IgD-negative memory B cell (primary cell): ENCODE measurements around the gene PRKAR2B. TPM values are rescaled to one million over a fixed set of nuclear protein-coding genes. Genes with fewer than 3 reads are reported as not detected.
"Not testable (repeated sequence)": the region's sequence is repeated elsewhere in the genome, so short reads cannot be mapped to it uniquely, and the experiment has no call there.

ENCODE experiments used
- H3K27ac Mint-ChIP-seq, 3 donors: one replicate each; pipeline ENCODE4 v1.8.0; 2020 to 2022; ENCODE audit warnings: mild to moderate bottlenecking in 3 of 3, mixed read lengths in 3 of 3, moderate library complexity in 1 of 3
- H3K27me3 Mint-ChIP-seq: one replicate; pipeline ENCODE4 v1.8.0; 2021; ENCODE audit warnings: mixed read lengths
- H3K36me3 Mint-ChIP-seq: one replicate; pipeline ENCODE4 v1.8.0; 2020; ENCODE audit warnings: mild to moderate bottlenecking, mixed read lengths
- H3K4me1 Mint-ChIP-seq, 3 donors: one replicate each; pipeline ENCODE4 v1.8.0; 2020 to 2022; ENCODE audit warnings: mixed read lengths in 3 of 3, mild to moderate bottlenecking in 1 of 3
- H3K4me3 Mint-ChIP-seq, 4 donors: one replicate each; pipeline ENCODE4 v1.8.0; 2020 to 2022; ENCODE audit warnings: mild to moderate bottlenecking in 4 of 4, mixed read lengths in 4 of 4, moderate library complexity in 3 of 4
- H3K9me3 Mint-ChIP-seq, 3 donors: one replicate each; pipeline ENCODE4 v1.8.0; 2020 to 2021; ENCODE audit warnings: mixed read lengths in 3 of 3, mild to moderate bottlenecking in 1 of 3
- polyA plus RNA-seq: library from polyadenylated mRNA; unstranded; fragments of 300-500 nt; fragmentation: Illumina TruSeq; gene quantifications from one replicate; pipeline ENCODE4 v1.2.3, GENCODE V29; 2021

The PRKAR2B gene
- polyA plus RNA-seq, 1 donor from 2014 or later = 1.1 TPM

DNA sequence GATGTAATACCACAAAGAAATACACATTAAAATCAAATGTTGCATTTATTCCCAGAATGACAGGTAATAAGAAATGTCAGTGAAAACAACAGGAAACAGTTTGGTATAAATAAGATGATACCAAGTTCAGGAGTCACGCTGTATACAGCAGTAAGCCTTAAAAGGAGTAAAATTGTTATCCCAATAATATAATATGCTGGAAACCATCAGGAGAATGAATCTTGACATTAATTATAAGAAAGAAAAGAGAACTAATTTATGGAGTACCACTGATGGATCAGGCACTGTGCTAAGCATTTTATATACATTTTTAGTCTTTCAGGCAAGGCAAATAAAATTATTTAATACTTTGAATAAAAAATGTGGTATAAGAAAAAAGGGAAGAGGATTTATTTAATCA lies 27.6 kb downstream of the PRKAR2B start:
- Mint-ChIP-seq H3K27ac (no peak overlapping the region), H3K4me1 (no peaks in the 10 kb centered on the region), H3K36me3 (peaks cover 3% of the 10 kb centered on the region), H3K4me3 (no peak overlapping the region), H3K9me3 (no peaks in the 10 kb centered on the region), H3K27me3 (no peaks in the 10 kb centered on the region)

DNA sequence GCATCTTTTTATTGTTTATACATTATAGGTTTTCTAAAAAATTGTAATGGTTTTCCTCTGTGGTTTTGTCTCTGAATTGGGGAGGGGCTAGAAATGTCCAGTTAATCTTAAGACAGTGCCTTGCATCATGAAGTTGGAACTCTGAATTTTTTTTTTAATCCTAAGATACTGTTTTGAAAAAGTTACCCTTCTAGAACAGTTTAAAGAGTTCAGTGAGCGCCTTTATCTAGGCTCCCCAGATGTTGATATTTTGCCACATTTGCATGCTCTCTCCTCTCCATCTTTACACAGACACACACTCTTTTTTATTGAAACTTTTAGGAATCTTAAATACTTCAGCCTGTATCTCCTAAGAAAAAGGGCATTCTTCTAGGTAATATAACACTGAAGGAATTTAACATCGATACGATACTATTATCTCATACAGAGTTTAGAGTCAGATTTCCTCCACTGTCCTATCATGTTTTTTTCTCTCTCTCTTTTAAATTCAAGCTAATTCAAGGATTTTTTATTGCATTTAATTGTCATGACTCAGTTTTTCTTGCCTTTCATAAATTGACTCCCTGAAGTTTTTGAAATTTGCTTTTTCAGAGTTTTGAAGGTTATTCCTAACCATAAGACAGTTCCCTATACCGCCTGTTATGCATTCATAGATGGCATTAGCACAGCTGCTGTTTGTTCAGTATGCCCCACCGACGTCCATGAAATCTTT lies 31.5 kb downstream of the PRKAR2B start:
- Mint-ChIP-seq H3K27ac (no peak overlapping the region), H3K4me1 (no peaks in the 10 kb centered on the region), H3K9me3 (no peaks in the 10 kb centered on the region), H3K4me3 (no peak overlapping the region), H3K36me3 (no peaks in the 10 kb centered on the region), H3K27me3 (no peaks in the 10 kb centered on the region)

DNA sequence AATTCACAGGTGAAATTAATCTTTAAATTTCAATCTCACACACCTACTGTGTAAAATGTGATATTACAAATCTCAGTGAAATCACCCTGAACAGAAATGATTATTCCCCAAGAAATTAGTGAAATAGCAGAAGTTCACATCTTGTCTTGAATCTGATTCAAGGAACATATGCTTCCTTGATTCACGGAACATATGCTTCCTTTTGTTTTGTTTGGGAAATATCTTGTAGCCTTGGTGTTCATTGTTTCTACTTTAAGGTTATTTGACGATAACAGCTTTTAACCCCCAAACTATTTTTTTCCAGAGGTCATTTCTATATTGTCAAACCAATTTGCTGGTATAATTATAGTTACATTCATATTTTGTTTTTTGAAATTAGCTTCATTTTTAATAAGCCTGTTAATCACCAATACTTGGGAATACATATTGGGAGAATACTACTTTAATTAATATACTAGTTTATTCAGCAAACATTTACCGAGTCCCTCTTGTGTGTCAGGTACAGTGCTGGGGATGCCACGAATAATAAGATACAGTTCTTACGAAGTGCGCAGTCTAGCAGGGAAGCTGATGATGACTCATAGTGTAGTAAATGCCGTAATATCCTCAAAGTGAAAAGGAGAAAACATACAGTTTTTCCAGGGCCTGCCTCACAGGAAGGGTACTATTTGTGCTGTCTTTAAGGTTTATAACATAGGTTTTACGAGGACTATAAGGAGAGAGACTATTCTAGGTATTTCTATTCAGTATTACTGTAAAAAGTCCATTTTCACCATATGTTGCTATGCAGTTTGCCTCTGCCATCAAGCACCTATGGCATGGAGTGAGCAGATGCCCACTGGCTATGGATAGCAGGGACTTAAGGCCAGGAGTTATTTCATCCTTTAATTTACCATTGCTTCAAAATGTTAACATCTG lies 32.5 kb downstream of the PRKAR2B start:
- H3K36me3 Mint-ChIP-seq = no peaks in the 10 kb centered on the region
- H3K4me1 Mint-ChIP-seq = no peaks in the 10 kb centered on the region
- H3K27ac Mint-ChIP-seq = no peak overlapping the region
- H3K4me3 Mint-ChIP-seq = no peak overlapping the region
- H3K27me3 Mint-ChIP-seq = no peaks in the 10 kb centered on the region
- H3K9me3 Mint-ChIP-seq = no peaks in the 10 kb centered on the region

DNA sequence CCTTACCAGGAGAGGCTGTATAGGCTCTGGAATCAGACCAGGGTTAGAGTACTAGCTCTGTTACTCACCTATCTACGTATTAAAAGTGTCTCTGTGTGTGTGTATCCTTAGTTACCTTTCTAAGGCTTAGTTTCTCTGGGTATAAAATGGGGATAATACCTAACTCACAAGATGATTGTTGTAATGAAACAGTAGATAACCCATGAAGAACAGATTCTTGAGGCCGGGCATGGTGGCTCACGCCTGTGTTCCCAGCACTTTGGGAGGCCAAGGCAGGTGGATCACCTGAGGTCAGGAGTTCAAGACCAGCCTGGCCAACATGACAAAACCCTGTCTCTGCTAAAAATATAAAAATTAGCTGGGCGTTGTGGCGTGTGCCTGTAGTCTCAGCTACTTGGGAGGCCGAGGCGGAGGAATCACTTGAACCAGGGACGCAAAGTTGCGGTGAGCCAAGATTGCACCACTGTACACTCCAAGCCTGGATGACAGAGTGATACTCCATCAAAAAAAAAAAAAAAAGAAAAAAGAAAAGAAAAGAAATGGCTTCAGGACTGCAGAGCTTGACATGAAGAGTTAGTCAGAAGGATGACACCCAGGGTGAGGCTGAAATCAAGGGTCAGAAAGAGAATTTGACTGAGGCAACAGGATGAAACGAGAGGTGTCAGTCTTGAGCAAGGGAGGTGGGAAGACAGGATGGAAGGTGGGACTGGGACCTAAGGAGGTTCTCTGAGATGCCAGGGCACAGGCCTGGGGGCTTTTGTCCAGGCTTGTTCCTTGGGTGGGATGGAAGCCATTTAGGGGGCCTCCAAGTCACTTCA lies 33.4 kb downstream of the PRKAR2B start:
- H3K27me3 Mint-ChIP-seq = no peaks in the 10 kb centered on the region
- H3K4me1 Mint-ChIP-seq = no peaks in the 10 kb centered on the region
- no peak overlapping the region for H3K27ac Mint-ChIP-seq
- H3K36me3 Mint-ChIP-seq = no peaks in the 10 kb centered on the region
- no peak overlapping the region for H3K4me3 Mint-ChIP-seq
- no peaks in the 10 kb centered on the region for H3K9me3 Mint-ChIP-seq

DNA sequence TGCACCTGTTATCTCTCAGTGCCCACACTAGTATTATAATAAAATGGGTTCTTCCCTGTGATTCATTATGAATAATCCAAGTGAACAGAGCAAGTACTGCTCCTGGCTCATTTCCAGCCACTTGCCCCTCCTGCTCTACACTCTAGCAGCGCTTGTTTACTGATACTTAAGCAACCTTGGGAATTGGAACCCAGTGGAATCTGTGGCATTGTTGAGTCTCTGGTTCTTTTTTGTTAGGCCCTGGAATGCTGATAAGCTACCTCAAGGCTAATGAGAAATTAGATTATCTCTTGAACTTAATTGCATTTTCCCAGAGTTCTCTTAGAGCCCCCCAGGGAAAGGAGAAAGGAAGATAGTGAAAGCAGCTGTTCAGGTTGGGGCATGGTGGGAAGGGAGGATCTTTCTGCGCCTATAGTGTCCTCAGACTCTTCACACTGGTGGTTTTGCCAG lies 34.0 kb downstream of the PRKAR2B start:
- no peaks in the 10 kb centered on the region for H3K9me3 Mint-ChIP-seq
- H3K4me3 Mint-ChIP-seq = no peak overlapping the region
- no peaks in the 10 kb centered on the region for H3K27me3 Mint-ChIP-seq
- H3K4me1 Mint-ChIP-seq = no peaks in the 10 kb centered on the region
- no peak overlapping the region for H3K27ac Mint-ChIP-seq
- no peaks in the 10 kb centered on the region for H3K36me3 Mint-ChIP-seq

DNA sequence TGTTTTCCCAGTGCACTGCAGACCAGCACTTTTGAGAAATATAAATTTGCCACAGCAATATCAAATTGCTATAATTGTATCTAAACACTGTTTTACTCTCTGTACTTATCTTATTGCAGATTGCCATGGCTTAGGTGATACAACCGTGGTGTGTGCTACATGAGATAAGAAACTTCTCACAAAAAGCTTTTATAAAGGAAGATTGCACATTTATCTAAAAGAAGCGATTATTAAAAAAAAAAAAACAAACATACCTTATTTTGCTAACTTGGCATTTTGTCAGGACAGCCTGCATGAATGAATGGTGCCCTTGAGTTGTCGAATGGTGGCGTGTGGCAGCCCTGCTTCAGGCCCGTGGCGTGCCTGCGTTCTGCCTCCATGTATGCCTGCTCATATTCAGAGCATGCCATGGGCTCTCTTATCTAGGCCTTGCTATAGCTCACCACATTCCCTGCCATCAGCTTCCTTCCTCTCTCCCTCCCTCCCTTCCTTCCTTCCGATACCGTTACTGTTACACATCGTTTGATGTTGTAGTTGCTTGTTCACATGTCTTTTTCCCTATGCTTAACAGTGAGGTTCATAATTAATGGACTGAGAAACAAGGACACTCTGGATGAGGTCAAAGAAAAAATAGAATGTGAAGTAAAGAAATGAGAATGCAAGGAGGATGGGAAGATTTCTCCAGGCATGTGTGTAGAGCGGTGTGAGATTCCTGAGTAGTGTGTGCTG lies 34.9 kb downstream of the PRKAR2B start:
- no peak overlapping the region for H3K27ac Mint-ChIP-seq
- no peaks in the 10 kb centered on the region for H3K36me3 Mint-ChIP-seq
- no peaks in the 10 kb centered on the region for H3K9me3 Mint-ChIP-seq
- H3K4me1 Mint-ChIP-seq = no peaks in the 10 kb centered on the region
- H3K27me3 Mint-ChIP-seq = no peaks in the 10 kb centered on the region
- H3K4me3 Mint-ChIP-seq = no peak overlapping the region

DNA sequence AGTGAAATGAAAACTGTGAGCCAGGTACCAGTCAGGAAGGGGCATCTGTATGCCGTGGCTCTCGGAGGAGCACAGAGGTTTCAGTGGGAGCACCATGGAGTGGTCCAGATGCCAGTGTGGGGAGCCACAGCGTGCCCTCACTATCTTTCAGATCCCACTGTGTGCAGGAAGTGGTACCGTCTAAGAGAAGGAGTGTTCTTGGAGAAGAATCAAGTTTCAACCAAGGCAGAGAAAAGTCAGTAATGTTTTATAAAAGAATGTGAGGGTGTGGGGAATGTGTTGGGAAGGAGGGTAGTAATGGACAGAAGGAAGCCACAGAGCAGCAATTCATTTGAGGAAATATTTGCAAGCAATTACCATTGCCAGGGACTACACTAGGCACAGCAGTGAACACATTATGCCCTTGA lies 35.6 kb downstream of the PRKAR2B start:
- H3K4me1 Mint-ChIP-seq = no peaks in the 10 kb centered on the region
- H3K9me3 Mint-ChIP-seq = no peaks in the 10 kb centered on the region
- no peak overlapping the region for H3K4me3 Mint-ChIP-seq
- H3K36me3 Mint-ChIP-seq = no peaks in the 10 kb centered on the region
- no peaks in the 10 kb centered on the region for H3K27me3 Mint-ChIP-seq
- H3K27ac Mint-ChIP-seq = no peak overlapping the region

DNA sequence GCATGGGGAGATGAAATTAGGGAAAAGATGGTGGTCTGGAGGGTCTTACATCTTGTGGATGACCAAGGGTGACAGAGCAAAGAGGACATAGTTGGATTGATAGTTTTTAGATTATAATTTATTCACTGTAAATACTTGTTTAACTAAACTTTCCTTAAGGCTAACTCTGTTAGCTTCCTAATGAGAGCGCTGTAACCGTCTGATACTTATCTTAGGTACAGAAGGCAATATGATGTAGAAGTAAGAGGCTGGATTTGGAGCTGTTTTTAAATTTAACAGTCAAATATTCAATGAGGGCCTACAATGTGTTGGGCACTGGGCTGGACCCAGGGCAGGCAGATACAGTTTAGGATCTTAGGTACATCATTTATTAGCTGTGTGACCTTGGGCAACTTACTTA lies 36.0 kb downstream of the PRKAR2B start:
- Mint-ChIP-seq H3K27me3 (no peaks in the 10 kb centered on the region), H3K4me1 (no peaks in the 10 kb centered on the region), H3K36me3 (no peaks in the 10 kb centered on the region), H3K9me3 (no peaks in the 10 kb centered on the region), H3K4me3 (no peak overlapping the region), H3K27ac (no peak overlapping the region)

DNA sequence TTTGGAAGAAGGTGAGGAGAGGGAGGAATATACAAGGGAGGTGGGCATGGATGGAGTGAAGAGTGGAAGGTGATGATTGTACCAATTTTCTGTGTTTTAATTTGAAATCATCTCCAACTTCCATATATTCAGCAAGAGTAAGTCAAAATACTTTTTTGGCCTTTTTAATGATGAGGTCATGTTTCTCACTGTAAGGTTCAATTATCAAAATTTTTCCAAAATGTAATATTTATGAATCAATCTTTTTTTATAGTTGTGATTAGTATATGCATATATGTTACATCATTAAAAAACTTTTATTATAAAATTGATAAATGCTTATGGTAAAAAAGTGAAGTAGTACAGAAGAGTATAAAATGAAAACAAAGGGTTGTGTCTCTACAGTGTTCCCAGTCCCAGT lies 40.7 kb downstream of the PRKAR2B start:
- Mint-ChIP-seq H3K4me3 (no peak overlapping the region), H3K9me3 (no peaks in the 10 kb centered on the region), H3K27me3 (no peaks in the 10 kb centered on the region), H3K4me1 (no peaks in the 10 kb centered on the region), H3K36me3 (no peaks in the 10 kb centered on the region), H3K27ac (no peak overlapping the region)

DNA sequence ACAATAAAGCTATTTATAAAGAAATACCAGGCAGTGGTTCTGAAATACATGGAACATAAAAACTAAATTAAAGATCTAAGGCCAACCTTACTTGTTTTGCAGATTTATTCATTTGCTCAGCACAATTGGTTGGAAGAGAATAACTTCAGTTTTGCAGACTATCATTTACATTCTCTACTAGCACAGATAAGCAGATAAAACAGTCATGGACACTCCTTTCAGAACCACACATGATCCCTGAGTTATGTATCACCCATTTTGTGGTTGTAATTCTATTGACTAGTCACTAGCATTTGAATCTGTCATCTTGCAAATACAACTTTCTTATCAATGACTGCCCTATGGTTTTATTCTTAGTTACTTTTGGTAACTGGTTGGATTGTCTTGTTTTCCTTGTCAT lies 45.1 kb downstream of the PRKAR2B start:
- Mint-ChIP-seq H3K27ac (no peak overlapping the region), H3K36me3 (no peaks in the 10 kb centered on the region), H3K4me1 (peaks cover 0 to 3% (median 0%) of the 10 kb centered on the region in 3 donors), H3K27me3 (peaks cover 1% of the 10 kb centered on the region), H3K4me3 (no peak overlapping the region), H3K9me3 (no peaks in the 10 kb centered on the region)

DNA sequence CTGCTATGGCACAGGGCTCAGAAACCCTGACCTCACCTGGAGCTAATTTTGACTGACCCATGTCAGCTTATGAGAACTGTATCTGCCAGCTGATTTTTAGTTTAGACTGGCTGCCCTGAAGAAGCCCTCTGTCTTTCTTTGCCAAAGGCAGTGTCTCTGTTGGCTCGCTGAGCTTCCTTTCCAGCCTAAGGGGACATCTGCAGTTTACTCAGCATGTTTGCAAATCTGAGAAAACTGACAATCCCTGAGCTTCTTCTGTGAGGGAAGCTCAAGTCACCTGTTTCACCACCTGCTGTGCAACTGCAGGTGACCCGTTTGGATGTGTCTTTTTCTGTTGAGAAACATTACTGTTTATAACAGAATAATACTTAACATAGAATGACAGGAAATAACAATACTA lies 46.0 kb downstream of the PRKAR2B start:
- H3K9me3 Mint-ChIP-seq = no peaks in the 10 kb centered on the region
- H3K4me1 Mint-ChIP-seq = peaks cover 0 to 3% (median 0%) of the 10 kb centered on the region in 3 donors
- no peak overlapping the region for H3K27ac Mint-ChIP-seq
- H3K4me3 Mint-ChIP-seq = no peak overlapping the region
- H3K27me3 Mint-ChIP-seq = peaks cover 4% of the 10 kb centered on the region
- no peaks in the 10 kb centered on the region for H3K36me3 Mint-ChIP-seq

DNA sequence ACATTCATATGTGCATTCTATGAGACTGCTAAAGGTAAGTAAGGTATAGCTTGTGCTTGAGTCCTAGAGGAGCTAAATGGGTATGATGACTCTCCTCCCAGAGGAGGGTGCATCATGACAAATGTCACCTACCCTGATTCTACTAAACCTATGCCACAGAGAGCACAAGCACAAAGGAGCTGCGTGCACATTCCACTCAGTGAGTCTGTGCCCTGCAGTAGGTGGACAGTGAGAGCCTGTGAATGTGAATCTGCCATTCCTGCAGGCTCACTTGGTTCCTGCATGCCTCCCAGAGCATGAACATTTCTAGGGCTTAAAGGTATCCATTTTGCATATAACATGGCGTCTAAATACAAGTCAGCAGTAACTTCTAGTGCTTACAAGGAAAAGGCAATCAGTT lies 46.8 kb downstream of the PRKAR2B start:
- no peak overlapping the region for H3K27ac Mint-ChIP-seq
- H3K9me3 Mint-ChIP-seq = no peaks in the 10 kb centered on the region
- no peak overlapping the region for H3K4me3 Mint-ChIP-seq
- H3K36me3 Mint-ChIP-seq = no peaks in the 10 kb centered on the region
- peaks cover 4% of the 10 kb centered on the region for H3K27me3 Mint-ChIP-seq
- H3K4me1 Mint-ChIP-seq = peaks cover 0 to 3% (median 0%) of the 10 kb centered on the region in 3 donors

DNA sequence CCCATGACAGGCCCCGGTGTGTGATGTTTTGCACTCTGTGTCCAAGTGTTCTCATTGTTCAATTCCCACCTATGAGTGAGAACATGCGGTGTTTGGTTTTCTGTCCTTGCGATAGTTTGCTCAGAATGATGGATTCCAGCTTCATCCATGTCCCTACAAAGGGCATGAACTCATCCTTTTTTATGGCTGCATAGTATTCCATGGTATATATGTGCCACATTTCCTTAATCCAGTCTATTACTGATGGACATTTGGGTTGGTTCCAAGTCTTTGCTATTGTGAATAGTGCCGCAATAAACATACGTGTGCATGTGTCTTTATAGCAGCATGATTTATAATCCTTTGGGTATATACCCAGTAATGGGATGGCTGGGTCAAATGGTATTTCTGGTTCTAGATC lies 49.2 kb downstream of the PRKAR2B start:
- H3K36me3 Mint-ChIP-seq, H3K27ac Mint-ChIP-seq, H3K4me3 Mint-ChIP-seq, H3K9me3 Mint-ChIP-seq, H3K4me1 Mint-ChIP-seq: not testable (repeated sequence)
- peaks cover 13% of the 10 kb centered on the region for H3K27me3 Mint-ChIP-seq

DNA sequence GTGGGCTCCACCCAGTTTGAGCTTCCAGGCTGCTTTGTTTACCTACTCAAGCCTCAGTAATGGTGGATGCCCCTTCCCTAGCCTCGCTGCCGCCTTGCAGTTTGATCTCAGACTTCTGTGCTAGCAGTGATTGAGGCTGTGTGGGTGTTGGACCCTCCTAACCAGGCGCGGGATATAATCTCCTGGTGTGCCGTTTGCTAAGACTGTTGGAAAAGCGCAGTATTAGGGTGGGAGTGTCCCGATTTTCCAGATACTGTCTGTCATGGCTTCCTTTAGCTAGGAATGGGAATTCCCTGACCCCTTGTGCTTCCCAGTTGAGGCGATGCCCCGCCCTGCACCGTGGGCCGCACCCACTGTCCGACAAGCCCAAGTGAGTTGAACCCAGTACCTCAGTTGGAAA lies 54.6 kb downstream of the PRKAR2B start:
- H3K4me3 Mint-ChIP-seq, H3K27ac Mint-ChIP-seq, H3K36me3 Mint-ChIP-seq, H3K4me1 Mint-ChIP-seq: not testable (repeated sequence)
- Mint-ChIP-seq H3K9me3 (peaks cover 0 to 10% (median 7%) of the 10 kb centered on the region in 3 donors), H3K27me3 (peaks cover 15% of the 10 kb centered on the region)
